CD4-positive, alpha-beta T cell (primary cell): ENCODE data around the gene ATIC. TPM values are rescaled to one million over a fixed set of nuclear protein-coding genes. Genes with fewer than 3 reads are reported as not detected.

Experiments
- ATAC-seq: fragments of 200-7000 bp; cut with Tn5 transposase; one replicate; pipeline ENCODE4 v1.10.0; 2022; ENCODE audit warnings: mild to moderate bottlenecking; ENCODE audit not compliant: poor library complexity
- CTCF ChIA-PET: fragments of 350-600 bp; sonication (Branson Sonifier 250); formaldehyde crosslinking; loops from one replicate; lab custom pipeline; 2021; ENCODE audit warnings: antibody characterized with exemption, inconsistent platforms; lab: Charles Lee
- POLR2A ChIA-PET: fragments of 350-600 bp; sonication (Branson Sonifier 250); formaldehyde crosslinking; loops from one replicate; lab custom pipeline; 2021; ENCODE audit warnings: antibody characterized with exemption, inconsistent platforms; lab: Charles Lee
- DNase-seq, 14 experiments: peaks; one replicate each; pipeline ENCODE4 v3.0.0-alpha.2; 2013 to 2020; ENCODE audit warnings: mixed read lengths in 2 of 14
- H3K27ac ChIP-seq, 2 donors: one replicate each; pipeline versions ENCODE4 v1.5.1 to v1.7.0; 2013; ENCODE audit warnings: low read length in 2 of 2, low read depth in 1 of 2, mild to moderate bottlenecking in 1 of 2
- H3K27me3 ChIP-seq, 2 experiments: 1 replicate in 1 of 2; 2 replicates in 1 of 2; pipeline versions ENCODE4 v1.6.1 to v1.7.0; 2013; ENCODE audit warnings: low read length in 2 of 2, control low read depth in 1 of 2, mild to moderate bottlenecking in 1 of 2, moderate library complexity in 1 of 2; ENCODE audit not compliant: insufficient read depth in 2 of 2, control insufficient read depth in 1 of 2
- H3K36me3 ChIP-seq: one replicate; pipeline ENCODE4 v1.6.1; 2013; ENCODE audit warnings: low read length, control low read depth; ENCODE audit not compliant: insufficient read depth
- H3K4me1 ChIP-seq: one replicate; pipeline ENCODE4 v1.6.1; 2013; ENCODE audit warnings: low read length, control low read depth; ENCODE audit not compliant: insufficient read depth
- H3K4me3 ChIP-seq: one replicate; pipeline ENCODE4 v1.5.1; 2013; ENCODE audit warnings: mild to moderate bottlenecking, low read length, moderate library complexity
- H3K9me3 ChIP-seq, 2 experiments: 1 replicate in 1 of 2; 2 replicates in 1 of 2; pipeline versions ENCODE4 v1.6.1 to v1.7.0; 2013; ENCODE audit warnings: low read length in 2 of 2, mild to moderate bottlenecking in 2 of 2, control low read depth in 1 of 2, moderate library complexity in 1 of 2; ENCODE audit not compliant: control insufficient read depth in 1 of 2, insufficient read depth in 1 of 2
- H3K27ac Mint-ChIP-seq: one replicate; pipeline ENCODE4 v1.8.0; 2020; ENCODE audit warnings: mixed read lengths
- H3K27me3 Mint-ChIP-seq: one replicate; pipeline ENCODE4 v1.8.0; 2021; ENCODE audit warnings: mixed read lengths
- H3K36me3 Mint-ChIP-seq: one replicate; pipeline ENCODE4 v1.8.0; 2021; ENCODE audit warnings: low read depth, mixed read lengths
- H3K4me1 Mint-ChIP-seq: one replicate; pipeline ENCODE4 v1.8.0; 2021; ENCODE audit warnings: low read depth, mixed read lengths
- H3K4me3 Mint-ChIP-seq: one replicate; pipeline ENCODE4 v1.8.0; 2020; ENCODE audit warnings: mild to moderate bottlenecking, mixed read lengths
- H3K9me3 Mint-ChIP-seq: one replicate; pipeline ENCODE4 v1.8.0; 2020; ENCODE audit warnings: mixed read lengths
- CTCF ChIP-seq: fragments of 200-600 bp; IDR thresholded peaks from one replicate; pipeline ENCODE4 v1.8.0; 2022; ENCODE audit warnings: antibody characterized with exemption, mild to moderate bottlenecking
- intact Hi-C, 2 experiments: fragments of 100-400 bp; cut with DNase I in 1 of 2; cut with micrococcal nuclease in 1 of 2; formaldehyde crosslinking; loops; one replicate each; pipeline versions ENCODE4 v1.15.1 to v1.9.0; 2023 to 2025; cut with DNase I, micrococcal nuclease
- total RNA-seq, 174 experiments: library from RNA in 2 of 174; stranded (reverse) in 2 of 174; gene quantifications; one replicate each; pipeline ENCODE4 v1.2.3 and lab custom pipeline; 2021 to 2026

ATIC gene
- total RNA-seq, 2 experiments from 2014 or later: 40.5 to 43.3 TPM

GRCh38 chr2:215361211-215361875 is 49.5 kb downstream of the ATIC start:
- TF ChIP-seq CTCF: no peak
- Histone ChIP-seq H3K27me3 (no peaks in the 10 kb centered on the region), H3K4me3 (no peak overlapping the region), H3K9me3 (no peaks in the 10 kb centered on the region), H3K36me3 (peaks cover 2% of the 10 kb centered on the region), H3K4me1 (no peaks in the 10 kb centered on the region), H3K27ac (no peak overlapping the region)
- H3K9me3 Mint-ChIP-seq: no peaks in the 10 kb centered on the region
- ATAC-seq (no peak), DNase-seq (no peak)
- POLR2A ChIA-PET: no interaction called here
- no peak overlapping the region for H3K4me3 Mint-ChIP-seq
- intact Hi-C loops: no loop called here
- CTCF ChIA-PET: no interaction called here
- no peaks in the 10 kb centered on the region for H3K4me1 Mint-ChIP-seq
- peaks cover 44% of the 10 kb centered on the region for H3K36me3 Mint-ChIP-seq
- H3K27me3 Mint-ChIP-seq: no peaks in the 10 kb centered on the region
- H3K27ac Mint-ChIP-seq: no peak overlapping the region

- DNase-seq (no peak), ATAC-seq (no peak)
- intact Hi-C loops: no loop called here
- H3K4me3 ChIP-seq: no peak overlapping the region
- H3K27me3 ChIP-seq: no peaks in the 10 kb centered on the region
- H3K4me1 Mint-ChIP-seq: no peaks in the 10 kb centered on the region
- H3K9me3 Mint-ChIP-seq: no peaks in the 10 kb centered on the region
- no peak overlapping the region for H3K4me3 Mint-ChIP-seq
- ChIA-PET CTCF (no interaction called here), POLR2A (no interaction called here)
- H3K27ac Mint-ChIP-seq: no peak overlapping the region
- H3K27me3 Mint-ChIP-seq: no peaks in the 10 kb centered on the region
- no peak overlapping the region for H3K27ac ChIP-seq
- H3K4me1 ChIP-seq: no peaks in the 10 kb centered on the region
- TF ChIP-seq CTCF: no peak
- H3K36me3 Mint-ChIP-seq: peaks cover 42% of the 10 kb centered on the region
- H3K9me3 ChIP-seq: no peaks in the 10 kb centered on the region
- H3K36me3 ChIP-seq: peaks cover 2% of the 10 kb centered on the region
Observed at GRCh38 chr2:215361876-215362561, 50.2 kb downstream of the ATIC start.

GRCh38 chr2:215362562-215362904 is 50.7 kb downstream of the ATIC start:
- no peak overlapping the region for H3K4me3 ChIP-seq
- intact Hi-C loops: no loop called here
- Mint-ChIP-seq H3K4me3 (no peak overlapping the region), H3K27ac (no peak overlapping the region), H3K36me3 (peaks cover 41% of the 10 kb centered on the region), H3K9me3 (no peaks in the 10 kb centered on the region), H3K4me1 (no peaks in the 10 kb centered on the region), H3K27me3 (no peaks in the 10 kb centered on the region)
- no peaks in the 10 kb centered on the region for H3K9me3 ChIP-seq
- TF ChIP-seq CTCF: no peak
- ATAC-seq (no peak), DNase-seq (no peak)
- H3K4me1 ChIP-seq: no peaks in the 10 kb centered on the region
- H3K36me3 ChIP-seq: peaks cover 2% of the 10 kb centered on the region
- no peak overlapping the region for H3K27ac ChIP-seq
- ChIA-PET CTCF (no interaction called here), POLR2A (no interaction called here)
- no peaks in the 10 kb centered on the region for H3K27me3 ChIP-seq
